Breast epithelium (tissue), 3 donors: Measurements from ENCODE around the gene NUCKS1.

Experiments
- POLR2A ChIP-seq: fragments of 450-650 bp; IDR thresholded peaks from one replicate; pipeline ENCODE4 v1.6.1; 2016; ENCODE audit warnings: antibody characterized with exemption, mild to moderate bottlenecking, moderate library complexity
- POLR2AphosphoS5 ChIP-seq, 3 donors: sonication (generic); formaldehyde crosslinking; IDR thresholded peaks; one replicate each; pipeline ENCODE4 v1.6.1; 2017; ENCODE audit warnings: antibody characterized with exemption in 3 of 3
- TF ChIP-seq, protein P1 (sequence below), 3 donors: fragments of 450-650 bp; IDR thresholded peaks; one replicate each; pipeline ENCODE4 v1.5.1; 2016 to 2017; ENCODE audit warnings: antibody characterized with exemption in 3 of 3, mild to moderate bottlenecking in 3 of 3, moderate library complexity in 3 of 3

DNA sequence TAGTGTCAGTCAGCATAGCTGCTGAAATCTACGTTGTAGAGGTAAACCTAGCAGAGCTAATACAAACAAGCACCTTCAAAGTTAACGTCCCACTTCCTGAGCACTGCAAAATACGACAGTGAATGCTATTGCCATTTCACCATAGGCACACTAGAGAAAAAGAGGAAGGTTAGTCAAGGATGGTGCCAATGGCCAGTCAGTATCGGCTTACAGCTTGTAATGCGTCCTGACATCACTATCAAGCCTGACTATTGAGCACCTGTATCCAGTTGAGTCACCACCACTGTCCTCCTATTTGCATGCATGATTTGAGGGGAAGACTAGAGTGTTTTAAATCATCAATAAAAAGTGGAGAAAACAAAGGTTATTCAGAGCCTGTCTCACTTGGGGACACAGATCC, 34.4 kb downstream of the NUCKS1 start:
- TF ChIP-seq, protein P1, sequence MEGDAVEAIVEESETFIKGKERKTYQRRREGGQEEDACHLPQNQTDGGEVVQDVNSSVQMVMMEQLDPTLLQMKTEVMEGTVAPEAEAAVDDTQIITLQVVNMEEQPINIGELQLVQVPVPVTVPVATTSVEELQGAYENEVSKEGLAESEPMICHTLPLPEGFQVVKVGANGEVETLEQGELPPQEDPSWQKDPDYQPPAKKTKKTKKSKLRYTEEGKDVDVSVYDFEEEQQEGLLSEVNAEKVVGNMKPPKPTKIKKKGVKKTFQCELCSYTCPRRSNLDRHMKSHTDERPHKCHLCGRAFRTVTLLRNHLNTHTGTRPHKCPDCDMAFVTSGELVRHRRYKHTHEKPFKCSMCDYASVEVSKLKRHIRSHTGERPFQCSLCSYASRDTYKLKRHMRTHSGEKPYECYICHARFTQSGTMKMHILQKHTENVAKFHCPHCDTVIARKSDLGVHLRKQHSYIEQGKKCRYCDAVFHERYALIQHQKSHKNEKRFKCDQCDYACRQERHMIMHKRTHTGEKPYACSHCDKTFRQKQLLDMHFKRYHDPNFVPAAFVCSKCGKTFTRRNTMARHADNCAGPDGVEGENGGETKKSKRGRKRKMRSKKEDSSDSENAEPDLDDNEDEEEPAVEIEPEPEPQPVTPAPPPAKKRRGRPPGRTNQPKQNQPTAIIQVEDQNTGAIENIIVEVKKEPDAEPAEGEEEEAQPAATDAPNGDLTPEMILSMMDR (IDR thresholded peaks at IDR 0.05) = no peak
- TF ChIP-seq POLR2A = no peak
- TF ChIP-seq POLR2AphosphoS5 (IDR thresholded peaks at IDR 0.05) = no peak
